HL-60 (cell line): ENCODE measurements around the gene ROBO1.

Experiments
- DNase-seq, 2 experiments: peaks; one replicate each; pipeline ENCODE4 v3.0.0-alpha.2; 2010 to 2020; ENCODE audit warnings: low read depth in 1 of 2, low spot score in 1 of 2
- H3K27ac ChIP-seq: fragments of 250-450 bp; sonication (Bioruptor Pico); replicated peaks from 2 replicates; pipeline ENCODE4 v1.5.1; 2020; ENCODE audit warnings: mild to moderate bottlenecking, moderate library complexity
- H3K27me3 ChIP-seq: fragments of 250-450 bp; sonication (Bioruptor Pico); 2 replicates; pipeline ENCODE4 v1.5.1; 2021; ENCODE audit warnings: mild to moderate bottlenecking, moderate library complexity; ENCODE audit not compliant: insufficient read depth, poor library complexity, severe bottlenecking
- H3K4me3 ChIP-seq: replicated peaks from 2 replicates; pipeline ENCODE4 v1.5.1; 2011; ENCODE audit warnings: mild to moderate bottlenecking, control low read depth, low read length; ENCODE audit not compliant: insufficient read depth
- GABPA ChIP-seq: IDR thresholded peaks from 2 replicates; pipeline ENCODE4 v1.6.1; 2012; ENCODE audit warnings: low read depth
- POLR2AphosphoS5 ChIP-seq: IDR thresholded peaks from 2 replicates; pipeline ENCODE4 v1.6.1; 2012; ENCODE audit warnings: low read depth
- SPI1 ChIP-seq: IDR thresholded peaks from 2 replicates; pipeline ENCODE4 v1.6.1; 2012; ENCODE audit warnings: low read depth, mild to moderate bottlenecking, borderline replicate concordance
- TF ChIP-seq, protein P1 (sequence below): IDR thresholded peaks from one replicate; pipeline ENCODE4 v1.5.1; 2011; ENCODE audit warnings: low read length, control low read depth, inconsistent platforms; ENCODE audit not compliant: insufficient read depth
- TF ChIP-seq, protein P2 (sequence below): IDR thresholded peaks from 2 replicates; pipeline ENCODE4 v1.6.1; 2012; ENCODE audit warnings: low read depth; ENCODE audit not compliant: insufficient replicate concordance

ROBO1 gene

DNA sequence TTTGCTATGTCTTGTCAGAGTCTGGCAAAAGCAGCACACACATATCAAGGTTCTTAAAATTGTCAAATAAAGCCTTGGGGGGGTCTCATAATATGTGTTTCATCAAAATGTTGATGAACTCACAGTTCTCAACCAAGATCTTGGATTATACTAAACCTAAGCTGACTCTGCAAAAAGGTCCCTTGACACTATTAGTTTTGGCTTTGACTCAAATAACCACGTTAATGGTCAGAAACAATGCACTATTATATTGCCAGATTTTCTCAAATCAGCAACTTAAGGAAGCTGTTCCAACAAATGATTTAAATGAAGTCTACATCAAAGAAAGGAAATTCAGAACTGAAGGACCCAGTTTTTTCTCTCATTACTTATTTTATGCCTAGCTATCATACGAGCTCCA, 1063.9 kb downstream of the ROBO1 start:
- Histone ChIP-seq H3K4me3 (no peak overlapping the region), H3K27ac (no peak overlapping the region), H3K27me3 (no peaks in the 10 kb centered on the region)
- no peak for DNase-seq
- TF ChIP-seq GABPA (no peak), POLR2AphosphoS5 (no peak), SPI1 (no peak)
- TF ChIP-seq, protein P1, sequence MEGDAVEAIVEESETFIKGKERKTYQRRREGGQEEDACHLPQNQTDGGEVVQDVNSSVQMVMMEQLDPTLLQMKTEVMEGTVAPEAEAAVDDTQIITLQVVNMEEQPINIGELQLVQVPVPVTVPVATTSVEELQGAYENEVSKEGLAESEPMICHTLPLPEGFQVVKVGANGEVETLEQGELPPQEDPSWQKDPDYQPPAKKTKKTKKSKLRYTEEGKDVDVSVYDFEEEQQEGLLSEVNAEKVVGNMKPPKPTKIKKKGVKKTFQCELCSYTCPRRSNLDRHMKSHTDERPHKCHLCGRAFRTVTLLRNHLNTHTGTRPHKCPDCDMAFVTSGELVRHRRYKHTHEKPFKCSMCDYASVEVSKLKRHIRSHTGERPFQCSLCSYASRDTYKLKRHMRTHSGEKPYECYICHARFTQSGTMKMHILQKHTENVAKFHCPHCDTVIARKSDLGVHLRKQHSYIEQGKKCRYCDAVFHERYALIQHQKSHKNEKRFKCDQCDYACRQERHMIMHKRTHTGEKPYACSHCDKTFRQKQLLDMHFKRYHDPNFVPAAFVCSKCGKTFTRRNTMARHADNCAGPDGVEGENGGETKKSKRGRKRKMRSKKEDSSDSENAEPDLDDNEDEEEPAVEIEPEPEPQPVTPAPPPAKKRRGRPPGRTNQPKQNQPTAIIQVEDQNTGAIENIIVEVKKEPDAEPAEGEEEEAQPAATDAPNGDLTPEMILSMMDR, result no peak
- TF ChIP-seq, protein P2, sequence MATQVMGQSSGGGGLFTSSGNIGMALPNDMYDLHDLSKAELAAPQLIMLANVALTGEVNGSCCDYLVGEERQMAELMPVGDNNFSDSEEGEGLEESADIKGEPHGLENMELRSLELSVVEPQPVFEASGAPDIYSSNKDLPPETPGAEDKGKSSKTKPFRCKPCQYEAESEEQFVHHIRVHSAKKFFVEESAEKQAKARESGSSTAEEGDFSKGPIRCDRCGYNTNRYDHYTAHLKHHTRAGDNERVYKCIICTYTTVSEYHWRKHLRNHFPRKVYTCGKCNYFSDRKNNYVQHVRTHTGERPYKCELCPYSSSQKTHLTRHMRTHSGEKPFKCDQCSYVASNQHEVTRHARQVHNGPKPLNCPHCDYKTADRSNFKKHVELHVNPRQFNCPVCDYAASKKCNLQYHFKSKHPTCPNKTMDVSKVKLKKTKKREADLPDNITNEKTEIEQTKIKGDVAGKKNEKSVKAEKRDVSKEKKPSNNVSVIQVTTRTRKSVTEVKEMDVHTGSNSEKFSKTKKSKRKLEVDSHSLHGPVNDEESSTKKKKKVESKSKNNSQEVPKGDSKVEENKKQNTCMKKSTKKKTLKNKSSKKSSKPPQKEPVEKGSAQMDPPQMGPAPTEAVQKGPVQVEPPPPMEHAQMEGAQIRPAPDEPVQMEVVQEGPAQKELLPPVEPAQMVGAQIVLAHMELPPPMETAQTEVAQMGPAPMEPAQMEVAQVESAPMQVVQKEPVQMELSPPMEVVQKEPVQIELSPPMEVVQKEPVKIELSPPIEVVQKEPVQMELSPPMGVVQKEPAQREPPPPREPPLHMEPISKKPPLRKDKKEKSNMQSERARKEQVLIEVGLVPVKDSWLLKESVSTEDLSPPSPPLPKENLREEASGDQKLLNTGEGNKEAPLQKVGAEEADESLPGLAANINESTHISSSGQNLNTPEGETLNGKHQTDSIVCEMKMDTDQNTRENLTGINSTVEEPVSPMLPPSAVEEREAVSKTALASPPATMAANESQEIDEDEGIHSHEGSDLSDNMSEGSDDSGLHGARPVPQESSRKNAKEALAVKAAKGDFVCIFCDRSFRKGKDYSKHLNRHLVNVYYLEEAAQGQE, result no peak

DNA sequence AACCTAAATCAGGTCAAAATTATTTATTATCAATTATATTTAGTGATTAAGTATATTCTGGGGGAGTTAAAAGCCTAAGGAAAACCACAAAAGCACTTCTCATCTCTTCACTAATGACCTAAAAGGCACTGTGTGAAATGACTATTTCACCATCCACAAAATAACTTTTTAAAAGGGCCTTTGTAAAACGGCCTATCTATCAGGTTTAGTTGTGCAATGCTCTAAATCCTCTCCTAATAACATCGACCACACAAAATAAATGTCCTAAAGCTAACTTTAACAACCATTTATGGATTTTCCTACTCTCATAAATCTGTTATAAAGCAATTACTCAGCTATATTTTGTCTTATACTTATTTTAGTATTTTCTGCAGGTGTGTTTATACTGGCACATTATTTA, 1066.3 kb downstream of the ROBO1 start:
- Histone ChIP-seq H3K27me3 (no peaks in the 10 kb centered on the region), H3K27ac (no peak overlapping the region), H3K4me3 (no peak overlapping the region)
- DNase-seq, result no peak
- TF ChIP-seq GABPA (no peak), SPI1 (no peak), POLR2AphosphoS5 (no peak)
- TF ChIP-seq, protein P2, result no peak
- TF ChIP-seq, protein P1, result no peak

DNA sequence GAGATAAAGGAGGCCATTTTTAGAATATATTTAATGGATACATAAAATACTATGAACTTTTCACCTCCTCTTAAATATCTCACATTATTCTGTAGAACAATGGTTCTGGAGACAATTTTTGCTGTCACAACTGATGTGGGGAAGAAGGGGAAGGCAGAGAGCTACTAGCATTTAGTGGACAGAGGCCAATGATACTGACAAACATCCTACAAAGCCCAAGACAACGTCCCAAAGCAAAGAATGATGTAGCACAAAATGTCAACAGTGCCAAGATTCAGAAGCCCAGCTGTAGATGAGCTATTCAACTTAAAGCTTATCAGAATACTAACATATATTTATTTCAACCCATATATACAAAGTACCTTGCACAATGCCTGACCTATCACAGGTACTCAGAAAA, 1069.4 kb downstream of the ROBO1 start:
- H3K27me3 ChIP-seq, result no peaks in the 10 kb centered on the region
- no peak for TF ChIP-seq POLR2AphosphoS5
- no peak for TF ChIP-seq SPI1
- no peak for TF ChIP-seq GABPA
- TF ChIP-seq, protein P1, result no peak
- TF ChIP-seq, protein P2, result no peak
- DNase-seq, result no peak
- no peak overlapping the region for H3K27ac ChIP-seq
- H3K4me3 ChIP-seq, result no peak overlapping the region
